Activated naive CD8-positive, alpha-beta T cell treated with anti-CD3 and anti-CD28 coated beads, Interleukin-2, amount 50 U/mL, for 16 hours (primary cell): ENCODE measurements around the gene FRAS1.
"Not testable (repeated sequence)": the region's sequence is repeated elsewhere in the genome, so short reads cannot be mapped to it uniquely, and the experiment has no call there.

ENCODE experiments used
- DNase-seq: peaks from one replicate; pipeline ENCODE4 v3.0.0-alpha.2; 2020; ENCODE audit warnings: low read depth, low spot score

FRAS1 gene

GRCh38 chr4:78162821-78163220 is 105.7 kb downstream of the FRAS1 start:
- DNase-seq, result no peak

- DNase-seq, result no peak
Measured at GRCh38 chr4:78165758-78166157, 108.6 kb downstream of the FRAS1 start.

GRCh38 chr4:78166622-78167021 is 109.5 kb downstream of the FRAS1 start:
- no peak for DNase-seq

- DNase-seq, result no peak
Measured at GRCh38 chr4:78167510-78167909, 110.4 kb downstream of the FRAS1 start.

GRCh38 chr4:78168029-78168428 is 110.9 kb downstream of the FRAS1 start:
- DNase-seq, result no peak

- no peak for DNase-seq
Measured at GRCh38 chr4:78169728-78170127, 112.6 kb downstream of the FRAS1 start.

GRCh38 chr4:78171482-78171881 is 114.4 kb downstream of the FRAS1 start:
- DNase-seq, result no peak

- no peak for DNase-seq
Measured at GRCh38 chr4:78174891-78175290, 117.8 kb downstream of the FRAS1 start.

GRCh38 chr4:78179196-78179595 is 122.1 kb downstream of the FRAS1 start:
- DNase-seq, result no peak

GRCh38 chr4:78181681-78182234 is 124.6 kb downstream of the FRAS1 start:
- not testable (repeated sequence) for DNase-seq

- DNase-seq, result no peak
Measured at GRCh38 chr4:78184584-78184983, 127.5 kb downstream of the FRAS1 start.

- no peak for DNase-seq
Measured at GRCh38 chr4:78185117-78185516, 128.0 kb downstream of the FRAS1 start.

- DNase-seq, result no peak
Measured at GRCh38 chr4:78186597-78187543, 129.7 kb downstream of the FRAS1 start.

GRCh38 chr4:78190068-78190467 is 132.9 kb downstream of the FRAS1 start:
- no peak for DNase-seq

GRCh38 chr4:78190595-78190994 is 133.5 kb downstream of the FRAS1 start:
- no peak for DNase-seq

GRCh38 chr4:78197947-78198346 is 140.8 kb downstream of the FRAS1 start:
- DNase-seq, result no peak

- no peak for DNase-seq
Measured at GRCh38 chr4:78199984-78200383, 142.9 kb downstream of the FRAS1 start.

- DNase-seq, result no peak
Measured at GRCh38 chr4:78200949-78201348, 143.8 kb downstream of the FRAS1 start.

- no peak for DNase-seq
Measured at GRCh38 chr4:78204176-78204575, 147.1 kb downstream of the FRAS1 start.

- no peak for DNase-seq
Measured at GRCh38 chr4:78205591-78205990, 148.5 kb downstream of the FRAS1 start.

GRCh38 chr4:78207541-78207940 is 150.4 kb downstream of the FRAS1 start:
- DNase-seq, result no peak

- no peak for DNase-seq
Measured at GRCh38 chr4:78207951-78208350, 150.8 kb downstream of the FRAS1 start.

- not testable (repeated sequence) for DNase-seq
Measured at GRCh38 chr4:78208896-78209295, 151.8 kb downstream of the FRAS1 start.
